ENCODE measurements around the gene EFS. TPM values are rescaled to one million over a fixed set of nuclear protein-coding genes. Genes with fewer than 3 reads are reported as not detected.
"Not testable (repeated sequence)": the region's sequence is repeated elsewhere in the genome, so short reads cannot be mapped to it uniquely, and the experiment has no call there.

The EFS gene
- polyA plus RNA-seq, 3 donors, result 2.3 to 17.5 (median 11.1) TPM

- WGBS, 3 donors, result 62 to 69% (median 66%) methylated on average over 25 of the region's 25 CpGs
- no peak overlapping the region for H3K27ac ChIP-seq (ENCODE audit: low read depth, low read length)
Observed at GRCh38 chr14:23402296-23403138, 37.5 kb upstream of the EFS start.

- 58 to 82% (median 70%) methylated on average over 4 of the region's 4 CpGs for WGBS, 3 donors
- H3K27ac ChIP-seq (ENCODE audit: low read depth, low read length), result no peak overlapping the region
Observed at GRCh38 chr14:23401291-23401690, 36.3 kb upstream of the EFS start.

- not testable (repeated sequence) for H3K27ac ChIP-seq (ENCODE audit: low read depth, low read length)
- WGBS, 3 donors, result 79 to 93% (median 85%) methylated on average over 16 of the region's 16 CpGs
Observed at GRCh38 chr14:23400496-23401149, 35.7 kb upstream of the EFS start.

GRCh38 chr14:23399591-23399990, 34.6 kb upstream of the EFS start:
- no peak overlapping the region for H3K27ac ChIP-seq (ENCODE audit: low read depth, low read length)
- 71 to 83% (median 76%) methylated on average over 6 of the region's 6 CpGs for WGBS, 3 donors

- H3K27ac ChIP-seq (ENCODE audit: low read depth, low read length), result no peak overlapping the region
- 87 to 90% (median 87%) methylated on average over 3 of the region's 3 CpGs for WGBS, 3 donors
Observed at GRCh38 chr14:23399136-23399535, 34.2 kb upstream of the EFS start.

GRCh38 chr14:23398348-23398747, 33.4 kb upstream of the EFS start:
- WGBS, 3 donors, result 79 to 87% (median 85%) methylated on average over 4 of the region's 4 CpGs
- H3K27ac ChIP-seq (ENCODE audit: low read depth, low read length), result no peak overlapping the region

GRCh38 chr14:23396781-23397407, 31.9 kb upstream of the EFS start:
- 90 to 95% (median 91%) methylated on average over 10 of the region's 10 CpGs for WGBS, 3 donors
- no peak overlapping the region for H3K27ac ChIP-seq (ENCODE audit: low read depth, low read length)

- H3K27ac ChIP-seq (ENCODE audit: low read depth, low read length), result no peak overlapping the region
- WGBS, 3 donors, result 90 to 93% (median 91%) methylated on average over 10 of the region's 10 CpGs
Observed at GRCh38 chr14:23396126-23396525, 31.2 kb upstream of the EFS start.

GRCh38 chr14:23392613-23393012, 27.6 kb upstream of the EFS start:
- WGBS, 3 donors, result 70 to 77% (median 71%) methylated on average over 7 of the region's 7 CpGs
- no peak overlapping the region for H3K27ac ChIP-seq (ENCODE audit: low read depth, low read length)

- 81 to 86% (median 83%) methylated on average over 3 to 4 of the region's 19 CpGs for WGBS, 3 donors
- H3K27ac ChIP-seq (ENCODE audit: low read depth, low read length), result not testable (repeated sequence)
Observed at GRCh38 chr14:23389871-23390270, 24.9 kb upstream of the EFS start.

GRCh38 chr14:23389396-23389795, 24.4 kb upstream of the EFS start:
- WGBS, 3 donors, result 54 to 78% (median 59%) methylated on average over 12 of the region's 12 CpGs
- no peak overlapping the region for H3K27ac ChIP-seq (ENCODE audit: low read depth, low read length)

- 84 to 94% (median 89%) methylated on average over 8 of the region's 8 CpGs for WGBS, 3 donors
- no peak overlapping the region for H3K27ac ChIP-seq (ENCODE audit: low read depth, low read length)
Observed at GRCh38 chr14:23388996-23389395, 24.0 kb upstream of the EFS start.

- 75 to 81% (median 78%) methylated on average over 24 to 26 of the region's 26 CpGs for WGBS, 3 donors
Observed at GRCh38 chr14:23387916-23388882, 23.2 kb upstream of the EFS start.

GRCh38 chr14:23386999-23387398, 22.0 kb upstream of the EFS start:
- no peak overlapping the region for H3K27ac ChIP-seq (ENCODE audit: low read depth, low read length)
- 90 to 97% (median 97%) methylated on average over 1 of the region's 1 CpG for WGBS, 3 donors

More at GRCh38 chr14:23387916-23388882, 23.2 kb upstream of the EFS start:
- no peak overlapping the region for H3K27ac ChIP-seq (ENCODE audit: low read depth, low read length)

GRCh38 chr14:23386266-23386657, 21.3 kb upstream of the EFS start:
- WGBS, 3 donors, result 86 to 89% (median 88%) methylated on average over 17 of the region's 17 CpGs
- H3K27ac ChIP-seq (ENCODE audit: low read depth, low read length), result not testable (repeated sequence)

- H3K27ac ChIP-seq (ENCODE audit: low read depth, low read length), result no peak overlapping the region
- 36 to 90% (median 84%) methylated on average over 14 to 18 of the region's 18 CpGs for WGBS, 3 donors
Observed at GRCh38 chr14:23385642-23386265, 20.8 kb upstream of the EFS start.

GRCh38 chr14:23385244-23385641, 20.3 kb upstream of the EFS start:
- WGBS, 3 donors, result 58 to 80% (median 78%) methylated on average over 2 of the region's 2 CpGs
- no peak overlapping the region for H3K27ac ChIP-seq (ENCODE audit: low read depth, low read length)
